KMS-11 (cell line): Measurements from ENCODE around the gene OTUB1.

Source experiments
- H2AFZ ChIP-seq: fragments of 200-600 bp; sonication (generic); 2 replicates; pipeline ENCODE4 v1.6.1; 2016; ENCODE audit warnings: antibody characterized with exemption, mixed run types, low read depth
- H3K27ac ChIP-seq: fragments of 200-600 bp; sonication (generic); 2 replicates; pipeline ENCODE4 v1.6.1; 2016; ENCODE audit warnings: mild to moderate bottlenecking, mixed run types
- H3K27me3 ChIP-seq: fragments of 200-600 bp; sonication (generic); 2 replicates; pipeline ENCODE4 v1.6.1; 2017; ENCODE audit warnings: mild to moderate bottlenecking, low read depth, mixed run types, moderate library complexity; ENCODE audit not compliant: insufficient read depth
- H3K36me3 ChIP-seq: fragments of 200-600 bp; sonication (generic); 2 replicates; pipeline ENCODE4 v1.6.1; 2017; ENCODE audit warnings: mild to moderate bottlenecking, mixed run types; ENCODE audit not compliant: insufficient read depth
- H3K4me1 ChIP-seq: fragments of 200-600 bp; sonication (generic); 2 replicates; pipeline ENCODE4 v1.6.1; 2016; ENCODE audit warnings: mild to moderate bottlenecking, low read depth, mixed run types; ENCODE audit not compliant: poor library complexity, severe bottlenecking
- H3K4me2 ChIP-seq: fragments of 200-600 bp; sonication (generic); 2 replicates; pipeline ENCODE4 v1.7.0; 2016; ENCODE audit warnings: mild to moderate bottlenecking, mixed run types
- H3K4me3 ChIP-seq: fragments of 200-600 bp; sonication (generic); IDR thresholded peaks from 2 replicates; pipeline ENCODE4 v1.6.1; 2017; ENCODE audit warnings: low read depth, low read length, mixed read lengths; ENCODE audit not compliant: insufficient read depth
- H3K79me2 ChIP-seq: fragments of 200-600 bp; sonication (generic); 2 replicates; pipeline ENCODE4 v1.6.1; 2016; ENCODE audit warnings: low read depth, mixed run types; ENCODE audit not compliant: insufficient read depth
- H3K9ac ChIP-seq: fragments of 200-600 bp; sonication (generic); 2 replicates; pipeline ENCODE4 v1.6.1; 2016; ENCODE audit warnings: mild to moderate bottlenecking, mixed run types
- H4K20me1 ChIP-seq: fragments of 200-600 bp; sonication (generic); 2 replicates; pipeline ENCODE4 v1.6.1; 2016; ENCODE audit warnings: mild to moderate bottlenecking, mixed run types; ENCODE audit not compliant: insufficient read depth
- TF ChIP-seq, protein P1 (sequence below): fragments of 200-600 bp; sonication (generic); conservative IDR thresholded peaks from 2 replicates; pipeline ENCODE4 v1.6.1; 2017; ENCODE audit warnings: low read depth, mild to moderate bottlenecking, antibody characterized with exemption, low read length, moderate library complexity, mixed read lengths

The OTUB1 gene

GRCh38 chr11:63944987-63945386 lies 41.3 kb upstream of the OTUB1 start:
- no peak overlapping the region for H3K4me3 ChIP-seq
- H3K4me1 ChIP-seq, result no peaks in the 10 kb centered on the region
- H3K9ac ChIP-seq, result no peak overlapping the region
- no peaks in the 10 kb centered on the region for H4K20me1 ChIP-seq
- no peak overlapping the region for H2AFZ ChIP-seq
- H3K27me3 ChIP-seq, result no peaks in the 10 kb centered on the region
- no peaks in the 10 kb centered on the region for H3K36me3 ChIP-seq
- TF ChIP-seq, protein P1, sequence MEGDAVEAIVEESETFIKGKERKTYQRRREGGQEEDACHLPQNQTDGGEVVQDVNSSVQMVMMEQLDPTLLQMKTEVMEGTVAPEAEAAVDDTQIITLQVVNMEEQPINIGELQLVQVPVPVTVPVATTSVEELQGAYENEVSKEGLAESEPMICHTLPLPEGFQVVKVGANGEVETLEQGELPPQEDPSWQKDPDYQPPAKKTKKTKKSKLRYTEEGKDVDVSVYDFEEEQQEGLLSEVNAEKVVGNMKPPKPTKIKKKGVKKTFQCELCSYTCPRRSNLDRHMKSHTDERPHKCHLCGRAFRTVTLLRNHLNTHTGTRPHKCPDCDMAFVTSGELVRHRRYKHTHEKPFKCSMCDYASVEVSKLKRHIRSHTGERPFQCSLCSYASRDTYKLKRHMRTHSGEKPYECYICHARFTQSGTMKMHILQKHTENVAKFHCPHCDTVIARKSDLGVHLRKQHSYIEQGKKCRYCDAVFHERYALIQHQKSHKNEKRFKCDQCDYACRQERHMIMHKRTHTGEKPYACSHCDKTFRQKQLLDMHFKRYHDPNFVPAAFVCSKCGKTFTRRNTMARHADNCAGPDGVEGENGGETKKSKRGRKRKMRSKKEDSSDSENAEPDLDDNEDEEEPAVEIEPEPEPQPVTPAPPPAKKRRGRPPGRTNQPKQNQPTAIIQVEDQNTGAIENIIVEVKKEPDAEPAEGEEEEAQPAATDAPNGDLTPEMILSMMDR, result no peak
- H3K27ac ChIP-seq, result no peak overlapping the region
- no peak overlapping the region for H3K4me2 ChIP-seq
- no peaks in the 10 kb centered on the region for H3K79me2 ChIP-seq

DNA sequence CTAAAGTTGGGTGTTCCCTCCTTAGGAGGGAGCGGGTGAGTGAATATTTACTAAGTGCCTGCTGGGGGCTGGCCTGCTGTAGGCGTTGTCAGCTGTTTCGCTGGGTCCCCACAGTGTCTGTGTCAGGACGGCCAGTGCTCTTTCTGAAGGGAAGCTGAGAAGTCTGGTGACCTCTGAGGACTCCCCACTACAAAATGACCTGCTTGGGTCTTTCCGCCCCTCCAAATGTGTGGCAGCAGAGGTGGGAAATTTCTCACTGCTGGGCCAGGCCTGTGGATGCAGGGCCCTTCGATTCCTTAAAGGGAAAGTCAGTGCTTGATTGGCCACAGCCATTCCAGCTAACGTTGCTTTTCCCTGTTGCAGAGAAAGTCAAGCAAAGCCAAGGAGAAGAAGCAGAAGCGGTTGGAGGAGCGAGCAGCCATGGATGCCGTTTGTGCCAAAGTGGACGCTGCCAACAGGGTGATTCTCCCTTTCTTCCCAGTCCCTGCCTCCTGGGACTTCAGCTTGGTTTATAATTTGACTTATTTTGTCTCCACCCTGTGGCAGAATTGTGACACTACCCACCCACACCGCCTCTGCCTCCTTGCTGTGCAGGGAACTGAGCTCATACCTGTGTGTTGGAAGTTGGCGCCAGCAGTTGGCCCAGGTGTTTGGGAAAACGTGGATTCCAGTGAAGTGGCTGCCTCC lies 40.6 kb upstream of the OTUB1 start:
- H4K20me1 ChIP-seq, result no peaks in the 10 kb centered on the region
- TF ChIP-seq, protein P1, result peak; percentile 73
- H3K4me2 ChIP-seq, result no peak overlapping the region
- H3K27ac ChIP-seq, result no peak overlapping the region
- H3K4me3 ChIP-seq, result no peak overlapping the region
- no peak overlapping the region for H3K9ac ChIP-seq
- no peaks in the 10 kb centered on the region for H3K79me2 ChIP-seq
- no peaks in the 10 kb centered on the region for H3K4me1 ChIP-seq
- no peaks in the 10 kb centered on the region for H3K36me3 ChIP-seq
- H3K27me3 ChIP-seq, result no peaks in the 10 kb centered on the region
- H2AFZ ChIP-seq, result no peak overlapping the region

- no peak overlapping the region for H3K4me2 ChIP-seq
- H3K36me3 ChIP-seq, result no peaks in the 10 kb centered on the region
- H3K9ac ChIP-seq, result no peak overlapping the region
- H3K4me3 ChIP-seq, result no peak overlapping the region
- H3K27ac ChIP-seq, result no peak overlapping the region
- H4K20me1 ChIP-seq, result no peaks in the 10 kb centered on the region
- TF ChIP-seq, protein P1, result no peak
- no peaks in the 10 kb centered on the region for H3K79me2 ChIP-seq
- H2AFZ ChIP-seq, result no peak overlapping the region
- no peaks in the 10 kb centered on the region for H3K27me3 ChIP-seq
- no peaks in the 10 kb centered on the region for H3K4me1 ChIP-seq
Measured at GRCh38 chr11:63951779-63952536, 34.3 kb upstream of the OTUB1 start.

GRCh38 chr11:63952570-63952969 lies 33.7 kb upstream of the OTUB1 start:
- H3K4me3 ChIP-seq, result no peak overlapping the region
- TF ChIP-seq, protein P1, result no peak
- H3K36me3 ChIP-seq, result no peaks in the 10 kb centered on the region

More at GRCh38 chr11:63952570-63952969, 33.7 kb upstream of the OTUB1 start:
- Histone ChIP-seq H3K9ac (no peak overlapping the region), H3K27me3 (no peaks in the 10 kb centered on the region), H3K4me2 (no peak overlapping the region), H3K4me1 (no peaks in the 10 kb centered on the region), H3K27ac (no peak overlapping the region), H4K20me1 (no peaks in the 10 kb centered on the region), H3K79me2 (no peaks in the 10 kb centered on the region), H2AFZ (no peak overlapping the region)
